ENCODE data around the gene SMIM38. TPM values are rescaled to one million over a fixed set of nuclear protein-coding genes. Genes with fewer than 3 reads are reported as not detected.

Gene SMIM38
- total RNA-seq, 1 donor from 2014 or later: not detected

DNA sequence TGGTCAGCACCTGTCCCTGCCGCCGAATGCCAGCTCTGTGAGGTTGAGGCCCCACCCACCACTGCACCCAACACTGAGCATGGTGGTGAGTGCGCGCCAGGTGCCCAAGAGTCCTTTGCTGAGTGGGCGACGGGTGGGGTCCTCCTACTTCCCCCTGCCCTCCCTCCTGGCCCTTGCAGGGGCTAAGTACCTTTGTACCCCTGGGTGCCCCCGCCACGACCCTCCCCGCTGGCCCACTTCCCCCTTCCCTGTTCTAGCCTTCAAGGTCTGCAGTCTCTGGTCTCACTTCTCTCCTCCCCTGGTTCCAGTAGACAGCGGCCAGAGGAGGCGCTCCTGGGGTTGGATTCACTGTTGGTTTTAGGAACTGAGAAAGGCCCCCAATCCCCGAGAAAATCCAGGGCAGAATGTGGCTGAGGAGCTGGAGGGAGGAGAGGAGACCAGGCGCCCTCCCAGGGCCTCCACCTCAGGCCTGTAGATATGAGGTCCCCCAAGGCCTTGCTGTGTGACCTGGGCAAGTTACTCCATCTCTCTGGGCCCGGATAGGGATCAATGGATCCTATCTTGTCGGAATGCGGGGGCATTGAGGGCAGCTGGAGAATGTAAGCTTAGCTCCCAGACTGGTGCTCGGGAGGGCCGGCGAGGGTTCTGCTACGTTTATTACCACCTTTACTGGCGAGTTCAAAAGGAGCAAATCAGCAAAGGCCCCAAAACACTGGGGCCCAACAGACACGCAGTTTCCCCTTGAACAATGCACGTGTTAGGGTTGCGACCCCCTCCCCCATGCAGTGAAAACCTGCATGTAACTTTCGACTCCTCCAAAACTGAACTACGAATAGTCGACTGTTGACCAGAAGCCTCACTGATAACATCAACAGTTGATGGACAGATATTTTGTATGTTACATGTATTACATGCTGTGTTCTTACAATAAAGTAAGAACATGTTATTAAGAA, 31.9 kb upstream of the SMIM38 start:
- no peaks in the 10 kb centered on the region for H4K20me1 ChIP-seq (ENCODE audit: insufficient read depth, low read length)
- no peaks in the 10 kb centered on the region for H3K36me3 ChIP-seq (ENCODE audit: insufficient read depth, low read length)
- peak overlapping the region; percentile 90 for H3K4me2 ChIP-seq (ENCODE audit: low read length)
- Mint-ChIP-seq H3K9me3 (ENCODE audit: unreplicated experiment) (peaks cover 11% of the 10 kb centered on the region), H3K4me1 (ENCODE audit: low read depth, unreplicated experiment) (peaks cover 4% of the 10 kb centered on the region), H3K27me3 (ENCODE audit: low read depth, unreplicated experiment) (peaks cover 11% of the 10 kb centered on the region), H3K4me3 (ENCODE audit: unreplicated experiment) (no peak overlapping the region), H3K36me3 (ENCODE audit: low read depth, unreplicated experiment) (no peaks in the 10 kb centered on the region), H3K27ac (ENCODE audit: unreplicated experiment) (no peak overlapping the region)
- H3K9ac ChIP-seq (ENCODE audit: low read length): peak overlapping the region; percentile 35
- no peak for DNase-seq (ENCODE audit: low read depth)
- H3K27ac ChIP-seq (ENCODE audit: low read depth, low read length): no peak overlapping the region
- peak overlapping the region; percentile 41 for H2AFZ ChIP-seq (ENCODE audit: low read depth, low read length)
- no peaks in the 10 kb centered on the region for H3K79me2 ChIP-seq (ENCODE audit: insufficient read depth, low read length)
- H3K9me3 ChIP-seq (ENCODE audit: insufficient read depth, low read depth, low read length): peaks cover 16% of the 10 kb centered on the region
- FAIRE-seq: no peak
- TF ChIP-seq EZH2 (IDR thresholded peaks at IDR 0.05; ENCODE audit: insufficient read depth, low read length): no peak
- TF ChIP-seq, protein P1, sequence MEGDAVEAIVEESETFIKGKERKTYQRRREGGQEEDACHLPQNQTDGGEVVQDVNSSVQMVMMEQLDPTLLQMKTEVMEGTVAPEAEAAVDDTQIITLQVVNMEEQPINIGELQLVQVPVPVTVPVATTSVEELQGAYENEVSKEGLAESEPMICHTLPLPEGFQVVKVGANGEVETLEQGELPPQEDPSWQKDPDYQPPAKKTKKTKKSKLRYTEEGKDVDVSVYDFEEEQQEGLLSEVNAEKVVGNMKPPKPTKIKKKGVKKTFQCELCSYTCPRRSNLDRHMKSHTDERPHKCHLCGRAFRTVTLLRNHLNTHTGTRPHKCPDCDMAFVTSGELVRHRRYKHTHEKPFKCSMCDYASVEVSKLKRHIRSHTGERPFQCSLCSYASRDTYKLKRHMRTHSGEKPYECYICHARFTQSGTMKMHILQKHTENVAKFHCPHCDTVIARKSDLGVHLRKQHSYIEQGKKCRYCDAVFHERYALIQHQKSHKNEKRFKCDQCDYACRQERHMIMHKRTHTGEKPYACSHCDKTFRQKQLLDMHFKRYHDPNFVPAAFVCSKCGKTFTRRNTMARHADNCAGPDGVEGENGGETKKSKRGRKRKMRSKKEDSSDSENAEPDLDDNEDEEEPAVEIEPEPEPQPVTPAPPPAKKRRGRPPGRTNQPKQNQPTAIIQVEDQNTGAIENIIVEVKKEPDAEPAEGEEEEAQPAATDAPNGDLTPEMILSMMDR (IDR thresholded peaks at IDR 0.05; ENCODE audit: insufficient read depth, low read depth, low read length): no peak
- peaks cover 18% of the 10 kb centered on the region for H3K4me1 ChIP-seq (ENCODE audit: insufficient read depth, low read length)
- H3K4me3 ChIP-seq (ENCODE audit: insufficient read depth, low read depth, low read length): no peak overlapping the region
- no peaks in the 10 kb centered on the region for H3K27me3 ChIP-seq (ENCODE audit: insufficient read depth, low read length)

DNA sequence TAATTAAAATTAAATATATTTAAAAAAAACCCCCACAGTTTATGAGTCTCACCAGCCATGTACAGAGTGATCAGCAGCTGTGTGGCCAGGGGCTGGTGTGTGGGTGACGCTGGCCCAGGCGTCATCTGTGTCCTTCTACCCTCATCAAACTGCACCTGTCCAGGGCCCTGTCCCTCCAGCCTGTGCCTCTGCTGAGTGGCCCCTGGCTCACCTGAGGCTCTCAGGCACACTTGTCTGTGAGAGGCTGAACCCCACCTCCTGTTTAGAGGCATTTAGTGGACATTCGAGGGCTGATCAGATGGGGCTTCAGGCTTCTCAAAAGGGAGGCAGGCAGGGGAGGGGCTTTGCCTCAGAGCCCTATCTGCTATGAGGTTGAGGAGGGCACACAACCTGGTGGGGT, 29.9 kb upstream of the SMIM38 start:
- Histone ChIP-seq H4K20me1 (ENCODE audit: insufficient read depth, low read length) (no peaks in the 10 kb centered on the region), H3K36me3 (ENCODE audit: insufficient read depth, low read length) (no peaks in the 10 kb centered on the region), H3K27ac (ENCODE audit: low read depth, low read length) (no peak overlapping the region), H3K4me2 (ENCODE audit: low read length) (no peak overlapping the region), H3K9ac (ENCODE audit: low read length) (no peak overlapping the region), H3K9me3 (ENCODE audit: insufficient read depth, low read depth, low read length) (peaks cover 8% of the 10 kb centered on the region), H2AFZ (ENCODE audit: low read depth, low read length) (no peak overlapping the region), H3K4me1 (ENCODE audit: insufficient read depth, low read length) (peaks cover 22% of the 10 kb centered on the region), H3K79me2 (ENCODE audit: insufficient read depth, low read length) (no peaks in the 10 kb centered on the region), H3K4me3 (ENCODE audit: insufficient read depth, low read depth, low read length) (no peak overlapping the region), H3K27me3 (ENCODE audit: insufficient read depth, low read length) (no peaks in the 10 kb centered on the region)
- H3K36me3 Mint-ChIP-seq (ENCODE audit: low read depth, unreplicated experiment): no peaks in the 10 kb centered on the region
- H3K4me1 Mint-ChIP-seq (ENCODE audit: low read depth, unreplicated experiment): peaks cover 6% of the 10 kb centered on the region
- peaks cover 4% of the 10 kb centered on the region for H3K27me3 Mint-ChIP-seq (ENCODE audit: low read depth, unreplicated experiment)
- no peak overlapping the region for H3K4me3 Mint-ChIP-seq (ENCODE audit: unreplicated experiment)
- DNase-seq (ENCODE audit: low read depth): no peak
- no peak overlapping the region for H3K27ac Mint-ChIP-seq (ENCODE audit: unreplicated experiment)
- H3K9me3 Mint-ChIP-seq (ENCODE audit: unreplicated experiment): peaks cover 7% of the 10 kb centered on the region
- FAIRE-seq: no peak
- no peak for TF ChIP-seq EZH2 (IDR thresholded peaks at IDR 0.05; ENCODE audit: insufficient read depth, low read length)

- no peak for FAIRE-seq
- H4K20me1 ChIP-seq (ENCODE audit: insufficient read depth, low read length): no peaks in the 10 kb centered on the region
- H3K9me3 ChIP-seq (ENCODE audit: insufficient read depth, low read depth, low read length): peaks cover 8% of the 10 kb centered on the region
- no peak overlapping the region for H3K27ac Mint-ChIP-seq (ENCODE audit: unreplicated experiment)
- H3K4me1 ChIP-seq (ENCODE audit: insufficient read depth, low read length): peaks cover 26% of the 10 kb centered on the region
- no peak overlapping the region for H2AFZ ChIP-seq (ENCODE audit: low read depth, low read length)
- no peak for DNase-seq (ENCODE audit: low read depth)
- no peak for TF ChIP-seq EZH2 (IDR thresholded peaks at IDR 0.05; ENCODE audit: insufficient read depth, low read length)
- TF ChIP-seq, protein P1 (IDR thresholded peaks at IDR 0.05; ENCODE audit: insufficient read depth, low read depth, low read length): no peak
- peaks cover 7% of the 10 kb centered on the region for H3K9me3 Mint-ChIP-seq (ENCODE audit: unreplicated experiment)
- H3K4me2 ChIP-seq (ENCODE audit: low read length): no peak overlapping the region
- peaks cover 6% of the 10 kb centered on the region for H3K4me1 Mint-ChIP-seq (ENCODE audit: low read depth, unreplicated experiment)
- H3K27me3 ChIP-seq (ENCODE audit: insufficient read depth, low read length): no peaks in the 10 kb centered on the region
- H3K27ac ChIP-seq (ENCODE audit: low read depth, low read length): no peak overlapping the region
- peaks cover 2% of the 10 kb centered on the region for H3K27me3 Mint-ChIP-seq (ENCODE audit: low read depth, unreplicated experiment)
- no peaks in the 10 kb centered on the region for H3K36me3 ChIP-seq (ENCODE audit: insufficient read depth, low read length)
- H3K4me3 ChIP-seq (ENCODE audit: insufficient read depth, low read depth, low read length): no peak overlapping the region
- H3K4me3 Mint-ChIP-seq (ENCODE audit: unreplicated experiment): no peak overlapping the region
- H3K79me2 ChIP-seq (ENCODE audit: insufficient read depth, low read length): no peaks in the 10 kb centered on the region
- no peak overlapping the region for H3K9ac ChIP-seq (ENCODE audit: low read length)
- no peaks in the 10 kb centered on the region for H3K36me3 Mint-ChIP-seq (ENCODE audit: low read depth, unreplicated experiment)
Measured at GRCh38 chr11:69126286-69126685, 29.4 kb upstream of the SMIM38 start.
